GM12878 (cell line): ENCODE data around the gene ZDHHC3. TPM values are rescaled to one million over a fixed set of nuclear protein-coding genes. Genes with fewer than 3 reads are reported as not detected.

Experiments
- ATAC-seq: fragments of 200-7000 bp; cut with Tn5 transposase; 3 replicates; pipeline ENCODE4 v1.9.1; 2020; ENCODE audit warnings: mild to moderate bottlenecking, moderate library complexity
- BruUV-seq: library from RNA; stranded (reverse); fragments of 400-500 nt; replicated peaks from 2 replicates; lab custom pipeline; 2021; lab: Mats Ljungman, UMichigan
- CTCF ChIA-PET: fragments of 300-600 bp; sonication (Branson Sonifier 250); formaldehyde crosslinking; extraction: SDS; loops from one replicate; lab custom pipeline; 2021; ENCODE audit warnings: inconsistent platforms; lab: Yijun Ruan, JAX
- POLR2A ChIA-PET: fragments of 350-600 bp; formaldehyde crosslinking; extraction: SDS; loops from one replicate; lab custom pipeline; 2021; ENCODE audit warnings: inconsistent platforms; lab: Charles Lee
- RAD21 ChIA-PET: fragments of 300-600 bp; sonication (Branson Sonifier 250); formaldehyde crosslinking; loops from one replicate; lab custom pipeline; 2023; ENCODE audit warnings: antibody characterized with exemption; ENCODE audit not compliant: unreplicated experiment; lab: Charles Lee
- SMC1A ChIA-PET: fragments of 300-600 bp; sonication (Branson Sonifier 250); formaldehyde crosslinking; loops from one replicate; lab custom pipeline; 2023; ENCODE audit not compliant: unreplicated experiment, uncharacterized antibody; lab: Charles Lee
- DNase-seq: peaks from one replicate; pipeline ENCODE4 v3.0.0-alpha.2; 2011; ENCODE audit warnings: low read depth, low spot score
- FAIRE-seq: peaks from 3 replicates; lab custom pipeline; 2011; peaks lifted over from hg19 to GRCh38; lab: Jason Lieb, UNC
- H2AFZ ChIP-seq: 2 replicates; pipeline ENCODE4 v1.6.0; 2011; ENCODE audit warnings: low read depth, low read length, control low read depth; ENCODE audit not compliant: control insufficient read depth
- H3K27ac ChIP-seq: 2 replicates; pipeline ENCODE4 v1.5.1; 2011; ENCODE audit warnings: control low read depth; ENCODE audit not compliant: control insufficient read depth, insufficient read depth
- H3K27me3 ChIP-seq, 2 experiments: replicated peaks in 1 of 2; 2 replicates each; pipeline versions ENCODE4 v1.6.0 to v1.6.1; 2011; ENCODE audit warnings: low read length in 1 of 2; ENCODE audit not compliant: control insufficient read depth in 2 of 2, insufficient read depth in 2 of 2
- H3K36me3 ChIP-seq, 2 experiments: 2 replicates each; pipeline ENCODE4 v1.5.1; 2011; ENCODE audit warnings: low read length in 1 of 2; ENCODE audit not compliant: control insufficient read depth in 2 of 2, insufficient read depth in 2 of 2
- H3K4me1 ChIP-seq: 2 replicates; pipeline ENCODE4 v1.6.1; 2011; ENCODE audit warnings: mild to moderate bottlenecking, low read length, moderate library complexity, mixed read lengths; ENCODE audit not compliant: control insufficient read depth, insufficient read depth
- H3K4me2 ChIP-seq: 2 replicates; pipeline ENCODE4 v1.6.0; 2011; ENCODE audit warnings: control low read depth; ENCODE audit not compliant: control insufficient read depth, insufficient read depth
- H3K4me3 ChIP-seq: fragments of 200-600 bp; sonication (generic); 2 replicates; pipeline ENCODE4 v1.5.1; 2016
- H3K79me2 ChIP-seq: 2 replicates; pipeline ENCODE4 v1.6.0; 2011; ENCODE audit warnings: low read length; ENCODE audit not compliant: control insufficient read depth, insufficient read depth
- H3K9ac ChIP-seq: 2 replicates; pipeline ENCODE4 v1.8.0; 2011; ENCODE audit warnings: low read length, control low read depth, mixed read lengths; ENCODE audit not compliant: control insufficient read depth, insufficient read depth
- H3K9me3 ChIP-seq: replicated peaks from 3 replicates; pipeline ENCODE4 v1.5.1; 2011; ENCODE audit warnings: mild to moderate bottlenecking, low read length; ENCODE audit not compliant: control insufficient read depth, insufficient read depth
- H4K20me1 ChIP-seq: 2 replicates; pipeline ENCODE4 v1.6.0; 2011; ENCODE audit not compliant: control insufficient read depth, insufficient read depth
- BHLHE40 ChIP-seq, 2 experiments: fragments of 450-650 bp in 1 of 2; IDR thresholded peaks; 2 replicates each; pipeline ENCODE4 v1.6.1; 2011 to 2017; ENCODE audit warnings: low read depth in 2 of 2, borderline replicate concordance in 1 of 2, improper control_type of control experiment in 1 of 2, low read length in 1 of 2, mild to moderate bottlenecking in 1 of 2
- MLLT1 ChIP-seq: fragments of 450-650 bp; IDR thresholded peaks from 2 replicates; pipeline ENCODE4 v1.6.1; 2016; ENCODE audit warnings: mild to moderate bottlenecking
- PAX5 ChIP-seq: IDR thresholded peaks from 2 replicates; pipeline ENCODE4 v1.6.1; 2011; ENCODE audit warnings: low read depth, low read length, borderline replicate concordance
- RAD51 ChIP-seq: fragments of 450-650 bp; IDR thresholded peaks from 2 replicates; pipeline ENCODE4 v1.6.1; 2016; ENCODE audit warnings: moderate library complexity, mild to moderate bottlenecking, inconsistent platforms
- USF2 ChIP-seq: IDR thresholded peaks from 2 replicates; pipeline ENCODE4 v1.6.1; 2011; ENCODE audit warnings: low read depth, low read length, improper control_type of control experiment, borderline replicate concordance
- ZBTB40 ChIP-seq: fragments of 450-650 bp; IDR thresholded peaks from 2 replicates; pipeline ENCODE4 v1.6.1; 2016; ENCODE audit warnings: mild to moderate bottlenecking, moderate library complexity, borderline replicate concordance
- WGBS: methylation state at CpG from one replicate; pipeline ENCODE4 v1.1.6; 2016; ENCODE audit warnings: low lambda C conversion rate; ENCODE audit not compliant: insufficient replicate concordance, insufficient coverage; ENCODE audit errors: missing lambda C conversion rate; 5-methylcytosine and 5-hydroxymethylcytosine counted together
- in situ Hi-C: fragments of 300-500 bp; cut with MboI; formaldehyde crosslinking; loops from 9 replicates; pipeline ENCODE4 v1.14.3; 2018; ENCODE audit warnings: mixed read lengths
- intact Hi-C: fragments of 100-400 bp; cut with micrococcal nuclease; formaldehyde crosslinking; loops from one replicate; pipeline ENCODE4 v1.14.2; 2022; ENCODE audit not compliant: unreplicated experiment
- polyA plus RNA-seq, 11 experiments: library from polyadenylated mRNA; depleted of rRNA in 4 of 11; unstranded in 6 of 11; stranded (reverse) in 5 of 11; fragments of >200 nt; fragmentation: Nextera tagmentation in 4 of 11; fragmentation: Illumina TruSeq in 1 of 11; extraction: Ambion mirVana in 4 of 11; extraction: Trizol in 1 of 11; gene quantifications; 1 replicate in 1 of 11; 2 replicates in 10 of 11; pipeline versions ENCODE4 v1.2.1 to v1.2.3, GENCODE V29; 2011 to 2016; ENCODE audit warnings: inconsistent platforms in 2 of 11, missing spikeins in 2 of 11, low read depth in 1 of 11
- total RNA-seq, 4 experiments: library from RNA; depleted of rRNA in 3 of 4; stranded (reverse); fragments of >200 nt in 3 of 4; fragmentation: Illumina TruSeq in 1 of 4; extraction: Trizol in 1 of 4; gene quantifications; 2 replicates each; pipeline versions ENCODE4 v1.2.1 to v1.2.3, GENCODE V29; 2013 to 2021

ZDHHC3 gene
- total and polyA plus RNA-seq, 10 of the 15 experiments (the other 5 are each of a cell fraction or from before 2014, with no cell fraction given), result 6.8 to 79.1 (median 40.8) TPM

GRCh38 chr3:44984335-44984734 is 8.4 kb upstream of the ZDHHC3 start (continued):
- TF ChIP-seq MLLT1 (0 out of 2 replicates have a peak, but pooled peaks have one; percentile 53), PAX5 (peak; percentile 10; the same call in 1 of the 2 replicates)

DNA sequence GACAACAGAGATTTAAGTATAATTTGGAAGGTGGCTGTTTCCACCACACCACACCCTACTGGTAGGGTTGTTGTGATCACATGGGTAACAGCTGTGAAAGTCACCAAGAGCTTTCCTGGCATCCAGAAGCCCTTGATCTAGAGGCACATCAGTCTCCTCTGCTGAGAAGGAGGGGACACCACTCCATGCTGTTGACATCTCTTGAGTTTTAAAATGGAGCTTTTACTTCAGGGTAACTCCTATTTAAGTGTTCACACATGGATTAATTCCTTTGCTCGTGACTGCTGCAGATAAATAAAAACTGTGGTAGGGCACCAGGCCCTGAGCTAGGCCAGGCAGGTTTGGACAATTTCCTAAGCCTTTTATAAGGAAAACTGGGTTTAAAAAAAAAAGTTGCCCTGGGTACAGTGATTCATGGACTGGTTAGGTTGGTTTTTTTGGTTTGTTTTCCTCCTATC is 7.5 kb upstream of the ZDHHC3 start:
- BruUV-seq, result no TSS peak
- ChIA-PET CTCF (interaction anchor here (1.2 to 3.7 kb wide), 3 partner anchors 11 to 69 kb away, joined by 3 to 53 read pairs (median 3); no protein-coding TSS in a partner anchor), RAD21 (interaction anchor here (1.1 to 4.0 kb wide), 4 partner anchors 9 to 28 kb away, joined by 3 to 39 read pairs (median 10); no protein-coding TSS in a partner anchor), POLR2A (interaction anchor here (0.6 to 5.5 kb wide), 4 partner anchors 8 to 222 kb away, joined by 3 to 62 read pairs (median 5); partner anchors contain the start of genes KIAA1143 and KIF15), SMC1A (interaction anchor here (0.6 to 8.7 kb wide), 6 partner anchors 9 to 464 kb away, joined by 3 to 97 read pairs (median 4); partner anchors contain the start of genes EXOSC7 and ZDHHC3)
- Histone ChIP-seq H3K27ac (peak overlapping the region; percentile 36), H2AFZ (no peak overlapping the region), H3K9me3 (no peaks in the 10 kb centered on the region), H3K4me1 (peaks cover 25% of the 10 kb centered on the region), H3K36me3 (peaks cover 0 to 8% of the 10 kb centered on the region in 2 experiments; a peak in 1 of 4 replicates), H4K20me1 (no peaks in the 10 kb centered on the region), H3K4me3 (no peak overlapping the region), H3K79me2 (peaks cover 69% of the 10 kb centered on the region), H3K4me2 (peak overlapping the region; percentile 43; the same call in 1 of the 2 replicates), H3K9ac (no peak overlapping the region), H3K27me3 (no peaks in the 10 kb centered on the region)
- DNase-seq, result no peak
- TF ChIP-seq USF2 (peak; percentile 2; the same call in 1 of the 2 replicates), RAD51 (peak; percentile 68), BHLHE40 (IDR thresholded peaks at IDR 0.05; ENCODE audit: borderline replicate concordance in 1 of 2, low read depth in 2 of 2, low read length in 1 of 2) (0 out of 4 replicates have a peak, but pooled peaks of 1 of the 2 experiments have one; percentile 29), ZBTB40 (no peak)
- 100% methylated on average over 1 of the region's 1 CpG for WGBS
- in situ Hi-C loops (no loop called here), intact Hi-C loops (no loop called here)
- ATAC-seq, result peak; percentile 4; the same call in 1 of the 3 replicates
- no peak for FAIRE-seq
